HEK293 (cell line): ENCODE measurements around the gene EXOSC2.

Experiments used
- CTCF ChIA-PET: fragments of 350-600 bp; formaldehyde crosslinking; extraction: SDS; loops from one replicate; lab custom pipeline; 2021; ENCODE audit warnings: antibody characterized with exemption; lab: Yijun Ruan, JAX
- POLR2A ChIA-PET: fragments of 300-600 bp; formaldehyde crosslinking; extraction: SDS; loops from one replicate; lab custom pipeline; 2020; ENCODE audit warnings: antibody characterized with exemption, inconsistent platforms; lab: Yijun Ruan, JAX
- H3K27ac ChIP-seq: fragments of 200-500 bp; sonication (Bioruptor generic); 2 replicates; pipeline ENCODE4 v1.5.1; 2014; ENCODE audit warnings: low read depth, low read length, control low read depth, inconsistent platforms; ENCODE audit errors: extremely low read depth
- H3K36me3 ChIP-seq, 2 experiments: fragments of 200-500 bp in 1 of 2; sonication (Bioruptor generic) in 1 of 2; 1 replicate in 1 of 2; 2 replicates in 1 of 2; pipeline ENCODE4 v1.5.1; 2014 to 2017; ENCODE audit warnings: inconsistent platforms in 2 of 2, low read length in 2 of 2; ENCODE audit not compliant: control insufficient read depth in 2 of 2, insufficient read depth in 1 of 2
- H3K4me1 ChIP-seq: fragments of 200-500 bp; sonication (Bioruptor generic); 2 replicates; pipeline ENCODE4 v1.5.1; 2014; ENCODE audit warnings: mild to moderate bottlenecking, low read length, inconsistent platforms; ENCODE audit not compliant: control insufficient read depth, insufficient read depth
- H3K4me3 ChIP-seq: 2 replicates; pipeline ENCODE4 v1.5.1; 2011; ENCODE audit warnings: low read depth, mild to moderate bottlenecking, control low read depth, low read length, moderate library complexity
- H3K9me3 ChIP-seq: fragments of 200-500 bp; sonication (Bioruptor generic); 2 replicates; pipeline ENCODE4 v1.5.1; 2014; ENCODE audit warnings: low read depth, low read length, inconsistent platforms; ENCODE audit not compliant: control insufficient read depth, insufficient read depth
- KLF10 ChIP-seq: fragments of 450-650 bp; IDR thresholded peaks from 2 replicates; pipeline ENCODE4 v1.5.1; 2018; ENCODE audit warnings: missing biosample characterization, mild to moderate bottlenecking, missing genetic modification characterization
- RBAK ChIP-seq: fragments of 450-650 bp; formaldehyde crosslinking; IDR thresholded peaks from 2 replicates; pipeline ENCODE4 v1.5.1; 2016; ENCODE audit warnings: missing biosample characterization, missing genetic modification characterization
- SCRT1 ChIP-seq: fragments of 450-650 bp; formaldehyde crosslinking; IDR thresholded peaks from 2 replicates; pipeline ENCODE4 v1.5.1; 2016; ENCODE audit warnings: missing biosample characterization, missing genetic modification characterization, borderline replicate concordance
- SP3 ChIP-seq: fragments of 450-650 bp; formaldehyde crosslinking; IDR thresholded peaks from 2 replicates; pipeline ENCODE4 v1.5.1; 2016; ENCODE audit warnings: missing biosample characterization, missing genetic modification characterization
- ZBTB17 ChIP-seq: fragments of 450-650 bp; formaldehyde crosslinking; IDR thresholded peaks from 2 replicates; pipeline ENCODE4 v1.5.1; 2016; ENCODE audit warnings: missing biosample characterization, missing genetic modification characterization
- ZFP69B ChIP-seq: fragments of 450-650 bp; formaldehyde crosslinking; IDR thresholded peaks from 2 replicates; pipeline ENCODE4 v1.5.1; 2016; ENCODE audit warnings: missing biosample characterization, missing genetic modification characterization
- ZIC2 ChIP-seq: fragments of 450-650 bp; formaldehyde crosslinking; IDR thresholded peaks from 2 replicates; pipeline ENCODE4 v1.5.1; 2016; ENCODE audit warnings: missing biosample characterization, missing genetic modification characterization
- ZNF19 ChIP-seq: fragments of 450-650 bp; formaldehyde crosslinking; IDR thresholded peaks from 2 replicates; pipeline ENCODE4; 2016; ENCODE audit warnings: missing biosample characterization, missing genetic modification characterization, low read depth
- ZNF211 ChIP-seq: fragments of 450-650 bp; formaldehyde crosslinking; IDR thresholded peaks from 2 replicates; pipeline ENCODE4 v1.5.1; 2016; ENCODE audit warnings: low read depth, missing biosample characterization, missing genetic modification characterization
- ZNF223 ChIP-seq: fragments of 450-650 bp; formaldehyde crosslinking; IDR thresholded peaks from 2 replicates; pipeline ENCODE4 v1.5.1; 2016; ENCODE audit warnings: missing biosample characterization, missing genetic modification characterization
- ZNF596 ChIP-seq: fragments of 450-650 bp; IDR thresholded peaks from 2 replicates; pipeline ENCODE4 v1.5.0; 2018; ENCODE audit warnings: missing biosample characterization, mild to moderate bottlenecking, missing genetic modification characterization, moderate library complexity
- ZNF624 ChIP-seq: fragments of 450-650 bp; formaldehyde crosslinking; IDR thresholded peaks from 2 replicates; pipeline ENCODE4 v1.5.1; 2017; ENCODE audit warnings: missing biosample characterization, missing genetic modification characterization
- ZNF76 ChIP-seq: fragments of 450-650 bp; formaldehyde crosslinking; IDR thresholded peaks from 2 replicates; pipeline ENCODE4; 2016; ENCODE audit warnings: low read depth, missing biosample characterization, missing genetic modification characterization, borderline replicate concordance
- ZNF792 ChIP-seq: fragments of 450-650 bp; formaldehyde crosslinking; IDR thresholded peaks from 2 replicates; pipeline ENCODE4 v1.5.1; 2016; ENCODE audit warnings: missing biosample characterization, missing genetic modification characterization
- TF ChIP-seq, protein P1 (sequence below): sonication (generic); formaldehyde crosslinking; IDR thresholded peaks from 2 replicates; pipeline ENCODE4 v1.8.1; 2022; ENCODE audit warnings: mild to moderate bottlenecking, moderate library complexity, missing genetic modification reagents
- TF ChIP-seq, protein P2 (sequence below): fragments of 450-650 bp; formaldehyde crosslinking; IDR thresholded peaks from 2 replicates; pipeline ENCODE4 v1.5.1; 2016; ENCODE audit warnings: missing biosample characterization, missing genetic modification characterization, borderline replicate concordance
- TF ChIP-seq, protein P3 (sequence below): fragments of 450-650 bp; formaldehyde crosslinking; IDR thresholded peaks from 2 replicates; pipeline ENCODE4 v1.5.1; 2016; ENCODE audit warnings: missing biosample characterization, missing genetic modification characterization
- TF ChIP-seq, protein P4 (sequence below): fragments of 450-650 bp; formaldehyde crosslinking; IDR thresholded peaks from 2 replicates; pipeline ENCODE4 v1.5.1; 2016; ENCODE audit warnings: missing biosample characterization, missing genetic modification characterization
- TF ChIP-seq, protein P5 (sequence below): fragments of 450-650 bp; formaldehyde crosslinking; IDR thresholded peaks from 2 replicates; pipeline ENCODE4 v1.5.1; 2016; ENCODE audit warnings: missing biosample characterization, missing genetic modification characterization
- TF ChIP-seq, protein P6 (sequence below): fragments of 450-650 bp; formaldehyde crosslinking; IDR thresholded peaks from 2 replicates; pipeline ENCODE4 v1.5.1; 2016; ENCODE audit warnings: missing biosample characterization, missing genetic modification characterization, low read depth

The EXOSC2 gene

DNA sequence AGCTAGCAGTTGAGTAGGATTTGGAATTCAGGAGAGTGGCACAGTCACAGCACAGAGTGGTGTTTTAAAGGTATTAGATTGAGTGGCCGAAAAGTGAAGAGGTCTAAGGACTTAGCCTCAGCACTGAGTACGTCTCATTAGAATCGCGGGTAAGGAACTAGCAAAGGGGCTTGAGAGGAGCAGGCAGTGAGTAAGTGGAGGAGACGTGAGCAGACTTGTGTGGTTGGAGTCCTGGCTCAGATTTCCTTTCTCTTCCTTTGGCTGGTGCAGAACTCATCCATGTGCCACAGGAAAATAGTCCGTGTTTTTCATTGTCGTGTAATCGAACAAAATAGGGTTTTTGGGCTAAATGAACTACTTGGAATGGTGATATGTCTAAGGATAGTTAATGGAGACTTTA lies 3.4 kb downstream of the EXOSC2 start:
- no peak overlapping the region for H3K27ac ChIP-seq
- ChIA-PET CTCF (interaction anchor here (0.8 to 2.2 kb wide), 4 partner anchors 10 to 236 kb away, joined by 3 to 23 read pairs (median 4); no protein-coding TSS in a partner anchor), POLR2A (interaction anchor here (0.9 kb wide), 1 partner anchor 13 kb away, joined by 4 read pairs; no protein-coding TSS in a partner anchor)
- TF ChIP-seq RBAK (tag by site-specific recombination) (no peak), ZBTB17 (tag by site-specific recombination) (no peak), ZNF624 (tag by site-specific recombination) (no peak), ZNF211 (no peak), SCRT1 (tag by site-specific recombination) (no peak), KLF10 (no peak), SP3 (tag by site-specific recombination) (no peak), ZIC2 (tag by site-specific recombination) (no peak), ZNF792 (tag by site-specific recombination) (no peak), ZFP69B (no peak), ZNF596 (no peak), ZNF223 (tag by site-specific recombination) (no peak), ZNF19 (tag by site-specific recombination) (no peak), ZNF76 (no peak)
- TF ChIP-seq, protein P1, sequence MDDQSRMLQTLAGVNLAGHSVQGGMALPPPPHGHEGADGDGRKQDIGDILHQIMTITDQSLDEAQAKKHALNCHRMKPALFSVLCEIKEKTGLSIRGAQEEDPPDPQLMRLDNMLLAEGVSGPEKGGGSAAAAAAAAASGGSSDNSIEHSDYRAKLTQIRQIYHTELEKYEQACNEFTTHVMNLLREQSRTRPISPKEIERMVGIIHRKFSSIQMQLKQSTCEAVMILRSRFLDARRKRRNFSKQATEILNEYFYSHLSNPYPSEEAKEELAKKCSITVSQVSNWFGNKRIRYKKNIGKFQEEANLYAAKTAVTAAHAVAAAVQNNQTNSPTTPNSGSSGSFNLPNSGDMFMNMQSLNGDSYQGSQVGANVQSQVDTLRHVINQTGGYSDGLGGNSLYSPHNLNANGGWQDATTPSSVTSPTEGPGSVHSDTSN (CRISPR knock-in tag) = no peak
- TF ChIP-seq, protein P2, sequence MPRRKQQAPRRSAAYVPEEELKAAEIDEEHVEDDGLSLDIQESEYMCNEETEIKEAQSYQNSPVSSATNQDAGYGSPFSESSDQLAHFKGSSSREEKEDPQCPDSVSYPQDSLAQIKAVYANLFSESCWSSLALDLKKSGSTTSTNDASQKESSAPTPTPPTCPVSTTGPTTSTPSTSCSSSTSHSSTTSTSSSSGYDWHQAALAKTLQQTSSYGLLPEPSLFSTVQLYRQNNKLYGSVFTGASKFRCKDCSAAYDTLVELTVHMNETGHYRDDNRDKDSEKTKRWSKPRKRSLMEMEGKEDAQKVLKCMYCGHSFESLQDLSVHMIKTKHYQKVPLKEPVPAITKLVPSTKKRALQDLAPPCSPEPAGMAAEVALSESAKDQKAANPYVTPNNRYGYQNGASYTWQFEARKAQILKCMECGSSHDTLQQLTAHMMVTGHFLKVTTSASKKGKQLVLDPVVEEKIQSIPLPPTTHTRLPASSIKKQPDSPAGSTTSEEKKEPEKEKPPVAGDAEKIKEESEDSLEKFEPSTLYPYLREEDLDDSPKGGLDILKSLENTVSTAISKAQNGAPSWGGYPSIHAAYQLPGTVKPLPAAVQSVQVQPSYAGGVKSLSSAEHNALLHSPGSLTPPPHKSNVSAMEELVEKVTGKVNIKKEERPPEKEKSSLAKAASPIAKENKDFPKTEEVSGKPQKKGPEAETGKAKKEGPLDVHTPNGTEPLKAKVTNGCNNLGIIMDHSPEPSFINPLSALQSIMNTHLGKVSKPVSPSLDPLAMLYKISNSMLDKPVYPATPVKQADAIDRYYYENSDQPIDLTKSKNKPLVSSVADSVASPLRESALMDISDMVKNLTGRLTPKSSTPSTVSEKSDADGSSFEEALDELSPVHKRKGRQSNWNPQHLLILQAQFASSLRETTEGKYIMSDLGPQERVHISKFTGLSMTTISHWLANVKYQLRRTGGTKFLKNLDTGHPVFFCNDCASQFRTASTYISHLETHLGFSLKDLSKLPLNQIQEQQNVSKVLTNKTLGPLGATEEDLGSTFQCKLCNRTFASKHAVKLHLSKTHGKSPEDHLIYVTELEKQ (tag by site-specific recombination) = no peak
- TF ChIP-seq, protein P3, sequence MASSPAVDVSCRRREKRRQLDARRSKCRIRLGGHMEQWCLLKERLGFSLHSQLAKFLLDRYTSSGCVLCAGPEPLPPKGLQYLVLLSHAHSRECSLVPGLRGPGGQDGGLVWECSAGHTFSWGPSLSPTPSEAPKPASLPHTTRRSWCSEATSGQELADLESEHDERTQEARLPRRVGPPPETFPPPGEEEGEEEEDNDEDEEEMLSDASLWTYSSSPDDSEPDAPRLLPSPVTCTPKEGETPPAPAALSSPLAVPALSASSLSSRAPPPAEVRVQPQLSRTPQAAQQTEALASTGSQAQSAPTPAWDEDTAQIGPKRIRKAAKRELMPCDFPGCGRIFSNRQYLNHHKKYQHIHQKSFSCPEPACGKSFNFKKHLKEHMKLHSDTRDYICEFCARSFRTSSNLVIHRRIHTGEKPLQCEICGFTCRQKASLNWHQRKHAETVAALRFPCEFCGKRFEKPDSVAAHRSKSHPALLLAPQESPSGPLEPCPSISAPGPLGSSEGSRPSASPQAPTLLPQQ (tag by site-specific recombination) = no peak
- TF ChIP-seq, protein P4, sequence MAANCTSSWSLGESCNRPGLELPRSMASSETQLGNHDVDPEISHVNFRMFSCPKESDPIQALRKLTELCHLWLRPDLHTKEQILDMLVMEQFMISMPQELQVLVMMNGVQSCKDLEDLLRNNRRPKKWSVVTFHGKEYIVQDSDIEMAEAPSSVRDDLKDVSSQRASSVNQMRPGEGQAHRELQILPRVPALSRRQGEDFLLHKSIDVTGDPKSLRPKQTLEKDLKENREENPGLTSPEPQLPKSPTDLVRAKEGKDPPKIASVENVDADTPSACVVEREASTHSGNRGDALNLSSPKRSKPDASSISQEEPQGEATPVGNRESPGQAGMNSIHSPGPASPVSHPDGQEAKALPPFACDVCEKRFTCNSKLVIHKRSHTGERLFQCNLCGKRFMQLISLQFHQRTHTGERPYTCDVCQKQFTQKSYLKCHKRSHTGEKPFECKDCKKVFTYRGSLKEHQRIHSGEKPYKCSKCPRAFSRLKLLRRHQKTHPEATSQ (tag by site-specific recombination) = no peak
- TF ChIP-seq, protein P5, sequence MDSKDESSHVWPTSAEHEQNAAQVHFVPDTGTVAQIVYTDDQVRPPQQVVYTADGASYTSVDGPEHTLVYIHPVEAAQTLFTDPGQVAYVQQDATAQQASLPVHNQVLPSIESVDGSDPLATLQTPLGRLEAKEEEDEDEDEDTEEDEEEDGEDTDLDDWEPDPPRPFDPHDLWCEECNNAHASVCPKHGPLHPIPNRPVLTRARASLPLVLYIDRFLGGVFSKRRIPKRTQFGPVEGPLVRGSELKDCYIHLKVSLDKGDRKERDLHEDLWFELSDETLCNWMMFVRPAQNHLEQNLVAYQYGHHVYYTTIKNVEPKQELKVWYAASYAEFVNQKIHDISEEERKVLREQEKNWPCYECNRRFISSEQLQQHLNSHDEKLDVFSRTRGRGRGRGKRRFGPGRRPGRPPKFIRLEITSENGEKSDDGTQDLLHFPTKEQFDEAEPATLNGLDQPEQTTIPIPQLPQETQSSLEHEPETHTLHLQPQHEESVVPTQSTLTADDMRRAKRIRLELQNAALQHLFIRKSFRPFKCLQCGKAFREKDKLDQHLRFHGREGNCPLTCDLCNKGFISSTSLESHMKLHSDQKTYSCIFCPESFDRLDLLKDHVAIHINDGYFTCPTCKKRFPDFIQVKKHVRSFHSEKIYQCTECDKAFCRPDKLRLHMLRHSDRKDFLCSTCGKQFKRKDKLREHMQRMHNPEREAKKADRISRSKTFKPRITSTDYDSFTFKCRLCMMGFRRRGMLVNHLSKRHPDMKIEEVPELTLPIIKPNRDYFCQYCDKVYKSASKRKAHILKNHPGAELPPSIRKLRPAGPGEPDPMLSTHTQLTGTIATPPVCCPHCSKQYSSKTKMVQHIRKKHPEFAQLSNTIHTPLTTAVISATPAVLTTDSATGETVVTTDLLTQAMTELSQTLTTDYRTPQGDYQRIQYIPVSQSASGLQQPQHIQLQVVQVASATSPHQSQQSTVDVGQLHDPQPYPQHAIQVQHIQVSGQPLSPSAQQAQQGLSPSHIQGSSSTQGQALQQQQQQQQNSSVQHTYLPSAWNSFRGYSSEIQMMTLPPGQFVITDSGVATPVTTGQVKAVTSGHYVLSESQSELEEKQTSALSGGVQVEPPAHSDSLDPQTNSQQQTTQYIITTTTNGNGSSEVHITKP (tag by site-specific recombination) = no peak
- TF ChIP-seq, protein P6, sequence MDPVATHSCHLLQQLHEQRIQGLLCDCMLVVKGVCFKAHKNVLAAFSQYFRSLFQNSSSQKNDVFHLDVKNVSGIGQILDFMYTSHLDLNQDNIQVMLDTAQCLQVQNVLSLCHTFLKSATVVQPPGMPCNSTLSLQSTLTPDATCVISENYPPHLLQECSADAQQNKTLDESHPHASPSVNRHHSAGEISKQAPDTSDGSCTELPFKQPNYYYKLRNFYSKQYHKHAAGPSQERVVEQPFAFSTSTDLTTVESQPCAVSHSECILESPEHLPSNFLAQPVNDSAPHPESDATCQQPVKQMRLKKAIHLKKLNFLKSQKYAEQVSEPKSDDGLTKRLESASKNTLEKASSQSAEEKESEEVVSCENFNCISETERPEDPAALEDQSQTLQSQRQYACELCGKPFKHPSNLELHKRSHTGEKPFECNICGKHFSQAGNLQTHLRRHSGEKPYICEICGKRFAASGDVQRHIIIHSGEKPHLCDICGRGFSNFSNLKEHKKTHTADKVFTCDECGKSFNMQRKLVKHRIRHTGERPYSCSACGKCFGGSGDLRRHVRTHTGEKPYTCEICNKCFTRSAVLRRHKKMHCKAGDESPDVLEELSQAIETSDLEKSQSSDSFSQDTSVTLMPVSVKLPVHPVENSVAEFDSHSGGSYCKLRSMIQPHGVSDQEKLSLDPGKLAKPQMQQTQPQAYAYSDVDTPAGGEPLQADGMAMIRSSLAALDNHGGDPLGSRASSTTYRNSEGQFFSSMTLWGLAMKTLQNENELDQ (tag by site-specific recombination) = no peak
- no peaks in the 10 kb centered on the region for H3K4me1 ChIP-seq
- H3K9me3 ChIP-seq = no peaks in the 10 kb centered on the region
- H3K36me3 ChIP-seq = peaks cover 51 to 66% of the 10 kb centered on the region in 2 experiments
- no peak overlapping the region for H3K4me3 ChIP-seq
